D341Med (cell line): ENCODE measurements around the gene TP73.
A peak's percentile ranks its signal among the peaks of the same experiment; 100 is the strongest.
"Not testable (repeated sequence)": the region's sequence is repeated elsewhere in the genome, so short reads cannot be mapped to it uniquely, and the experiment has no call there.

Experiments used
- DNase-seq: peaks from one replicate; pipeline ENCODE4 v3.0.0; 2012; ENCODE audit warnings: low spot score

The TP73 gene

GRCh38 chr1:3618881-3619671 is 33.2 kb upstream of the TP73 start:
- DNase-seq, result peak; percentile 78

GRCh38 chr1:3620708-3621107 is 31.6 kb upstream of the TP73 start:
- no peak for DNase-seq

GRCh38 chr1:3621151-3621671 is 31.1 kb upstream of the TP73 start:
- DNase-seq, result not testable (repeated sequence)

GRCh38 chr1:3622102-3622501 is 30.2 kb upstream of the TP73 start:
- DNase-seq, result not testable (repeated sequence)

- DNase-seq, result no peak
Observed at GRCh38 chr1:3623441-3624199, 28.7 kb upstream of the TP73 start.

- peak; percentile 99 for DNase-seq
Observed at GRCh38 chr1:3624200-3625136, 27.8 kb upstream of the TP73 start, which contains the start of gene TPRG1L. TSS of gene TPRG1L (plus strand) at chr1:3625015. CDS start at chr1:3625073, 58 bp downstream.

- peak; percentile 52 for DNase-seq
Observed at GRCh38 chr1:3625151-3625907, 27.0 kb upstream of the TP73 start.

- no peak for DNase-seq
Observed at GRCh38 chr1:3626025-3626424, 26.3 kb upstream of the TP73 start.

GRCh38 chr1:3627515-3628253 is 24.6 kb upstream of the TP73 start:
- DNase-seq, result no peak

- DNase-seq, result no peak
Observed at GRCh38 chr1:3628445-3628844, 23.9 kb upstream of the TP73 start.

GRCh38 chr1:3629561-3630160 is 22.7 kb upstream of the TP73 start:
- no peak for DNase-seq

- no peak for DNase-seq
Observed at GRCh38 chr1:3630161-3630611, 22.1 kb upstream of the TP73 start.

GRCh38 chr1:3630914-3631313 is 21.4 kb upstream of the TP73 start:
- no peak for DNase-seq

- no peak for DNase-seq
Observed at GRCh38 chr1:3631320-3632260, 20.7 kb upstream of the TP73 start.

- DNase-seq, result no peak
Observed at GRCh38 chr1:3632298-3632697, 20.0 kb upstream of the TP73 start.

- no peak for DNase-seq
Observed at GRCh38 chr1:3632716-3633343, 19.5 kb upstream of the TP73 start.

- no peak for DNase-seq
Observed at GRCh38 chr1:3633344-3634058, 18.8 kb upstream of the TP73 start.
